IPS DF 6.9 (cell line): ENCODE results near the gene MYO5B.

ENCODE experiments used
- DNase-seq: peaks from one replicate; pipeline ENCODE4 v3.0.0-alpha.2; 2013; ENCODE audit warnings: low read depth, low spot score
- H3K27ac ChIP-seq: one replicate; pipeline ENCODE4 v1.5.1; 2013; ENCODE audit warnings: low read length, control low read depth
- H3K27me3 ChIP-seq: 2 replicates; pipeline ENCODE4 v1.6.1; 2013; ENCODE audit warnings: mild to moderate bottlenecking, low read length; ENCODE audit not compliant: control insufficient read depth, insufficient read depth
- H3K36me3 ChIP-seq: 2 replicates; pipeline ENCODE4 v1.6.1; 2013; ENCODE audit warnings: low read length; ENCODE audit not compliant: control insufficient read depth, insufficient read depth
- H3K4me1 ChIP-seq: 2 replicates; pipeline ENCODE4 v1.6.1; 2013; ENCODE audit warnings: low read length; ENCODE audit not compliant: control insufficient read depth, insufficient read depth
- H3K4me3 ChIP-seq: 2 replicates; pipeline ENCODE4 v1.5.1; 2013; ENCODE audit warnings: mild to moderate bottlenecking, low read length
- H3K9me3 ChIP-seq: 2 replicates; pipeline ENCODE4 v1.6.1; 2013; ENCODE audit warnings: low read length, inconsistent platforms; ENCODE audit not compliant: control insufficient read depth, insufficient read depth
- WGBS: extraction: QIAGEN DNeasy Blood & Tissue Kit; methylation state at CpG from one replicate; pipeline ENCODE4 v1.1.7; 2013; ENCODE audit warnings: mixed read lengths, missing lambda C conversion rate; ENCODE audit not compliant: insufficient read length, insufficient coverage; 5-methylcytosine and 5-hydroxymethylcytosine counted together

Gene MYO5B

DNA sequence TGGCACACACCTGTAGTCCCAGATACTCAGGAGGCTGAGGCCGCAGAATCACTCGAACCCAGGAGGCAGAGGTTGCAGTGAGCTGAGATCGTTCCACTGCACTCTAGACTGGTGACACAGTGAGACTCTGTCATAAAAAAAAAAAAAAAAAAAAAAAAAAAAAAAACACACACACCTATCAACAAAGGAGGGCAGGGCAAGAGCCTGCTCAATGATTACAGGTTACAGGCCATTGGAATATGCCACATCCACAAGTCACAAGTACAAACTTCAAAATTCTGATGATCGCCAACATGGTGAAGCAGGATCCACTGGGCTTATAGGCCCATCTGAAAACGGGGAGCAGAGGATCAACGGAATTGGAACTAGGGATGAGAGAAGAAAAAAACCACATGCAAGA, 6.3 kb downstream of the MYO5B start:
- peaks cover 14% of the 10 kb centered on the region; the same call in 1 of the 2 replicates for H3K27me3 ChIP-seq
- H3K4me3 ChIP-seq = no peak overlapping the region
- WGBS = no CpG with 5 or more reads among the region's 6 CpGs
- H3K4me1 ChIP-seq = 0 out of 2 replicates have a peak, but pooled peaks cover 2% of the 10 kb centered on the region
- no peak for DNase-seq
- H3K36me3 ChIP-seq = no peaks in the 10 kb centered on the region
- no peaks in the 10 kb centered on the region for H3K9me3 ChIP-seq
- H3K27ac ChIP-seq = no peak overlapping the region

DNA sequence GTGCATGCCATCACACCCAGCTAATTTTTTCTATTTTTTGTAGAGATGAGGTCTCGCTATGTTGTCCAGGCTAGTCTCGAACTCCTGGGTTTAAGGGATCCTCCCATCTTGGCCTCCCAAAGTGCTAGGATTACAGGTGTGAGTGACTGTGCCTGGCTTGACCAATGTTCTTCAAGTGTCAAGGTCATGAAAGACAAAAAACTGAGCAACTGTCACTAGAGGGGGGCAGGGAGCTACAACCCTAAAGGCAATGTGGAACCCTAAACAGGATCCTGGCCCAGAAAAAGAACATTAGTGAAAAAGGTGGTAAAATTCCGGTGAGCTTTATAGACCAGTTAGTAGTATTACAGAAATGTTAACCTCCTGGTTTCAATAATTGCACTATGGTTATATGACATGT, 7.3 kb downstream of the MYO5B start:
- Histone ChIP-seq H3K9me3 (no peaks in the 10 kb centered on the region), H3K36me3 (no peaks in the 10 kb centered on the region), H3K27me3 (peaks cover 6% of the 10 kb centered on the region; the same call in 1 of the 2 replicates), H3K27ac (no peak overlapping the region), H3K4me3 (no peak overlapping the region), H3K4me1 (no peaks in the 10 kb centered on the region)
- no CpG with 5 or more reads among the region's 3 CpGs for WGBS
- no peak for DNase-seq

DNA sequence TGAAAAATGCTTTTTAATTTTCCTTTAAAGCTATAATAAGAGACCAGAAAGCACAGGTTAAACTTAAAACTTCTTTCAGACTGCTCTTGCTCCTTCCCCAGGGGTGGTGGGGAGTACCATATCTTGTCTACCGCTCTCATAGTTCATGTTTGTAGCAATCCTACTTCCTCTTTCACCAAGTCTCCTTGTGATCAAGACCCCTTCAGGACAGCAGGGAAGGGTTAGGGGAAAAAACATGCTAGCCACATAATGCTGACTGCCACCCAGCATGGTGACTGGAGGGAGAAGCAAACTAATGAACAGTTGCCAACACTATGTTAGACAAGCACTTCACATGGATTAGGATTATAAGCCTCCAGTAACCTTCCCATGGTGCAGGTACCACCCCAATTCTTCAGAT, 8.6 kb downstream of the MYO5B start:
- Histone ChIP-seq H3K9me3 (no peaks in the 10 kb centered on the region), H3K4me3 (no peak overlapping the region), H3K4me1 (no peaks in the 10 kb centered on the region), H3K36me3 (no peaks in the 10 kb centered on the region), H3K27me3 (no peaks in the 10 kb centered on the region; the same call in 1 of the 2 replicates), H3K27ac (no peak overlapping the region)
- no CpG with 5 or more reads among the region's 1 CpG for WGBS
- DNase-seq = no peak

DNA sequence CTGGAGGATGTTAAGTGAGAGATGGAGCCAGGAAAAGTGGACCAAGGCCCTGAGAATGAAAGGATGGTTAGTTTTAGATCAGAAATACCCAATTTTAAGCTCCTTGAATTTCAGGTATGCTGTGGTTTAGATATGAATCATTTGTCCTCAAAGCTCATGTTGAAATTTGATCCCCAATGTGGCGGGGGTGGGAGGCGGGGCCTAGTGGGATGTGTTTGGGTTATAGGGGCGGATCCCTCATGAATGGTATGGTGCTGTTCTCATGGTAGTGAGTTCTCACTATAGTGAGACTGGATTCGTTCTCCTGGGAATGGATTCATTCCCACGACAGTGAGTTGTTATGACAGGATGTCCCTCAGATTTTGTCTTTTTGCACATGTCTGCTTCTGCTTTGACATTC, 11.4 kb downstream of the MYO5B start:
- WGBS = no CpG with 5 or more reads among the region's 5 CpGs
- no peaks in the 10 kb centered on the region for H3K9me3 ChIP-seq
- H3K27ac ChIP-seq = no peak overlapping the region
- H3K4me3 ChIP-seq = no peak overlapping the region
- DNase-seq = no peak
- H3K36me3 ChIP-seq = no peaks in the 10 kb centered on the region
- no peaks in the 10 kb centered on the region for H3K4me1 ChIP-seq
- no peaks in the 10 kb centered on the region for H3K27me3 ChIP-seq

DNA sequence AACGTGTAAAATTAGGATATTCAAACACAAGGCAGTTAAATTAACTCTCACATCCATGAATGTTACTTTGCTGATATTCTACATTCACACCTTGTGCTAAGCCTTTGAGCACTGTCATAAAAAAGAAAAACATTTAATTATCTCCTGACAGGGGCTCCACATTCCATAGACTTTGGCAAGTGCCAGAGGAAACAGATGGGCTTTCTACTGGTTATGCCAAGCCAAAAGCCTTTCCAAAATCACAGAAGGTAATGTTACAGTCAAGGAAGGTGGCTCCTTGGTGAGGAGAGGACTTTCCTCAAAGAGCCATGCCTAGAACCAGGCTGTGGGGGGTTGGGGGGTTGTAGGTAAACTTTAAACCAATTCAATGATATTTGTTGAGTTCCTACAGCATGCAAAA, 12.4 kb downstream of the MYO5B start:
- no CpG with 5 or more reads among the region's 1 CpG for WGBS
- Histone ChIP-seq H3K9me3 (no peaks in the 10 kb centered on the region), H3K27me3 (no peaks in the 10 kb centered on the region), H3K4me3 (no peak overlapping the region), H3K27ac (no peak overlapping the region), H3K36me3 (no peaks in the 10 kb centered on the region), H3K4me1 (no peaks in the 10 kb centered on the region)
- DNase-seq = no peak

DNA sequence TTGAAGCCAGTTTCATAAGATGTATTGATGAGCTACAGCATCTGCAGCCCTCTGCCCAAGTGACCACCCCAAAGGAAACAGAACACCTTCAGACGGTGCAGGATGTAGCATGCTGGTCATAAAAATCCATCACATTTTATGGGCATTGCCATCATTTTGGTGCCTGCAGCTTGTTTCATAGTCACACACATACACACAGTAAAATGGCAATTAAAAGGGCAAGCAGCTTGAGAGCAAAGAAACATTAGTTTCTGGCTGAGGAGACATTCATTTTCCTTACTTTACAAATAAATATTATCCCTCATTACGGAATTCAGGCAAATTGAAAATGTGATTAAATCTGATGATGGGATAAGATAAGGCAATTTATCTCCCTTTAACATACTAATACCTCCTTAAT, 13.4 kb downstream of the MYO5B start:
- H3K4me1 ChIP-seq = no peaks in the 10 kb centered on the region
- DNase-seq = no peak
- no peaks in the 10 kb centered on the region for H3K27me3 ChIP-seq
- no peak overlapping the region for H3K27ac ChIP-seq
- WGBS = no CpG with 5 or more reads among the region's 2 CpGs
- no peak overlapping the region for H3K4me3 ChIP-seq
- no peaks in the 10 kb centered on the region for H3K36me3 ChIP-seq
- no peaks in the 10 kb centered on the region for H3K9me3 ChIP-seq

DNA sequence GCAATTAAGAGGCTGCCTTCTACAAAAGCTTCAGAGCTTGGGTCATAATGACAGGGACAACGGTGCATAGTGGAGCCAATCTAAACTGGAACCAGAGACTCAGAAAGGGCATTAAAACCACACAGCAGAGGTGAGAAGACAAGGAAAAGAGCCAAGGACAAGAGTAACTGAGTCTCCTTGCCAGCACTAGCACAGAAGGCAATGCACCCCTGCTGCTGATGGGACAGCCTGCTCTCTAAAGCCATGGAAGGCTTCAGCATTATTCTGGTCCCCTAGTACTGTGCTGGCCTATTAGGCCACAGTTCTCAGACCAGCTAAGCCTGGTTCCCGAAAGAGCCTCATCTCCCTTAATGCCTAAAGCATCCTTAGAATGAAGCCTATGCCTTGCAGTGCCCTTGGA, 15.5 kb downstream of the MYO5B start:
- WGBS = no CpG with 5 or more reads among the region's 2 CpGs
- no peaks in the 10 kb centered on the region for H3K4me1 ChIP-seq
- no peak for DNase-seq
- H3K4me3 ChIP-seq = no peak overlapping the region
- no peaks in the 10 kb centered on the region for H3K27me3 ChIP-seq
- H3K9me3 ChIP-seq = no peaks in the 10 kb centered on the region
- no peaks in the 10 kb centered on the region for H3K36me3 ChIP-seq
- H3K27ac ChIP-seq = no peak overlapping the region

DNA sequence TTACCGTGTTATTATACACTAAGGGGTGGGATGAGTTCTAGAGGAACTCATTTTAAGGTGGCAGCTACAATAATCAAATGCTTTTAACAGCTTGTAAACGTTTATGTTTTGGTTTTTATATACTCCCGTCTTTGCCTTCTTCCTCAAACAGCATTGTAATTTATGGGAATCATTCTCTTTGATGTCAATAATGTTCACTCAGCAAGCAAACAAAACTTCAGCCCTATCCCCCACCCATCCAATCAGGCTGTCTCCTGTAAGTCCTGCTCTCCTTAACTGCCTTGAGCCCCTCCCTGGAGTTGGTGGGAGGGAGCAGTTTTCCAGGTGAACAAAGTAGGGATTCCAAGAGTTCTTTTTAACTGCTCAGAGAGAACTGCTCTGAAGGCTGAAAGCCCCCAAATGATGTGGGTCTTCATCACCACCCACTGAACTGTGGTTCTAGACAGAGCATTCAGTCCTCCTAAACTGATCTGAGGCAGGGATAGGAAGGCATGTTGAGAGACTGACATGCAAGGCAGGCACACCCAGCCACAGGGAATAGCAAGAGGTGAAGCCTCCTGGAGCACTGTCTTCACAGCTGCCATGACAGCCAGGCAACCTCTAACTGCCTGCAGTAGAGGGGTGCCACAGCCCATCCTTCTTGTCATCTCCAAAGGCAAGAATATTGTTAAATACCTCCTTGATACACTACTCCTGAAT, 17.5 kb downstream of the MYO5B start:
- no peaks in the 10 kb centered on the region for H3K9me3 ChIP-seq
- H3K4me1 ChIP-seq = no peaks in the 10 kb centered on the region
- no peaks in the 10 kb centered on the region for H3K27me3 ChIP-seq
- no peak overlapping the region for H3K27ac ChIP-seq
- H3K36me3 ChIP-seq = no peaks in the 10 kb centered on the region
- no peak overlapping the region for H3K4me3 ChIP-seq
- DNase-seq = no peak
- WGBS = no CpG with 5 or more reads among the region's 3 CpGs

DNA sequence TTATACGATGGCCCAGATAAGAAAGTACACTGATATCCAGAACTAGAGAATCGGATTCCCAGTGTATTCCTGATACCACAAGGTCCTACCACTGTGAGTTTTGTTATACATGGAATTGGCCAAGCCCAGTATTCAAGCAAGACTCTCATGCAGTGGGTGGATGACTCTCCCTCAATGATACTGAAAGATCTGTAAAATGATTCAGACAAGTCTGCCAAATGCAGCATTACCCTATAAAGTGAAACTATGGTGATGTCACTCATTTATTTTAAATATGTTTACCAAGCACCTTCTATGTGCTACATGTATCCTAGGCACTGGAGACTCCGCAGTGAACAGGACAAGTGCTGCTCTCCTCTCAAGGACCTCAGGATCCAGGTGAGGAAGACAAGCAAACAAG, 22.6 kb downstream of the MYO5B start:
- WGBS = no CpG with 5 or more reads among the region's 3 CpGs
- no peak overlapping the region for H3K4me3 ChIP-seq

DNA sequence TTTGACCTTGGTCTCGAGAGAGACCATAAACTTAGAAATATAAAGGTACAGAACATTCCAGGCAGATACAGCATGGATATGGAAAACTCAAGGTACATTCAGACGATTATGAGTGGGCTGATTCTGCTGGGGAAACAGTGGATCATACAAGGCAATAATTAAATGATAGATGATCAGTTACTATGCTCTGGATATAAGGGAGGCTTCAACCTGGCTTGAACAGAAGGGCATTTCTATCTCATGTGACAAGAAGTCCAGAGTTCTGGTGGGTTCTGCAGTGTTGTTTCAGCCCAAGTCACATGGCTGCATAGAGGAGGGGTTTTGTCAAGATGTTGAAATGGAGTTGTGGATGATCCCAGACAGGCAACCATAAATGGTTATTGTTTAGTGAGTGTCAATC, 23.5 kb downstream of the MYO5B start:
- no peaks in the 10 kb centered on the region for H3K9me3 ChIP-seq
- no CpG with 5 or more reads among the region's 2 CpGs for WGBS
- H3K4me3 ChIP-seq = no peak overlapping the region
- H3K27me3 ChIP-seq = no peaks in the 10 kb centered on the region
- H3K27ac ChIP-seq = no peak overlapping the region
- DNase-seq = no peak
- H3K4me1 ChIP-seq = no peaks in the 10 kb centered on the region
- no peaks in the 10 kb centered on the region for H3K36me3 ChIP-seq

More for the DNA sequence above, 22.6 kb downstream of the MYO5B start:
- no peaks in the 10 kb centered on the region for H3K27me3 ChIP-seq
- H3K4me1 ChIP-seq = no peaks in the 10 kb centered on the region
- H3K36me3 ChIP-seq = no peaks in the 10 kb centered on the region
- no peak for DNase-seq
- no peaks in the 10 kb centered on the region for H3K9me3 ChIP-seq
- H3K27ac ChIP-seq = no peak overlapping the region

DNA sequence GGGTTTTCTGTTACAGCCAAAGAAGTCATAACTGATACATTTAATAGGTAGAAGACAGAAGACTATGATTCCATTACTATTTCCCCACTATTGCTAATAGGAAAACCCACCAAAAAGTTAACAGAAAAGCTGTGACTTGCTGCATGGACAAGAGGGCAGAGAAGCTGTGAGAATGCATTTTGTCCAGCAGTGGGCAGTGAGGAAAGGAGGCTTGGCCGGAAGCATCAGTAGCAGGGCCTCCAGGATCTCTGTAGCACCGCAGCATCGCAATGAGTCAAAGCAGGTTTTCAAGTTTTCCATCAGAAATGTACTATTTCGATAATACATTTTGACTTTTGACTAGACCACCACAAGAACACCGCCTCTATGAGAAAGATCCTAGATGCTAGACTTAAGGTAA, 24.9 kb downstream of the MYO5B start:
- Histone ChIP-seq H3K9me3 (no peaks in the 10 kb centered on the region), H3K27me3 (no peaks in the 10 kb centered on the region), H3K27ac (no peak overlapping the region), H3K36me3 (no peaks in the 10 kb centered on the region), H3K4me1 (no peaks in the 10 kb centered on the region), H3K4me3 (no peak overlapping the region)
- WGBS = no CpG with 5 or more reads among the region's 5 CpGs
- no peak for DNase-seq
